Glutamatergic neuron (in vitro differentiated cells): ENCODE results near the gene TOMM5. TPM values are rescaled to one million over a fixed set of nuclear protein-coding genes. Genes with fewer than 3 reads are reported as not detected.

Experiments
- DNase-seq: peaks from one replicate; pipeline ENCODE4 v3.0.0; 2022
- H3K27ac Mint-ChIP-seq: one replicate; pipeline ENCODE4 v1.8.0; 2020; ENCODE audit warnings: mild to moderate bottlenecking, mixed read lengths, inconsistent platforms; ENCODE audit not compliant: unreplicated experiment
- H3K27me3 Mint-ChIP-seq: one replicate; pipeline ENCODE4 v1.8.0; 2020; ENCODE audit warnings: mild to moderate bottlenecking, moderate library complexity, mixed read lengths, inconsistent platforms; ENCODE audit not compliant: unreplicated experiment
- H3K36me3 Mint-ChIP-seq: one replicate; pipeline ENCODE4 v1.8.0; 2020; ENCODE audit warnings: mild to moderate bottlenecking, mixed read lengths, inconsistent platforms; ENCODE audit not compliant: unreplicated experiment
- H3K4me1 Mint-ChIP-seq: one replicate; pipeline ENCODE4 v1.8.0; 2020; ENCODE audit warnings: mild to moderate bottlenecking, low read depth, mixed read lengths, inconsistent platforms; ENCODE audit not compliant: unreplicated experiment
- H3K4me3 Mint-ChIP-seq: one replicate; pipeline ENCODE4 v1.8.0; 2020; ENCODE audit warnings: mild to moderate bottlenecking, mixed read lengths, inconsistent platforms; ENCODE audit not compliant: unreplicated experiment
- H3K9me3 Mint-ChIP-seq: one replicate; pipeline ENCODE4 v1.8.0; 2020; ENCODE audit warnings: mild to moderate bottlenecking, moderate library complexity, mixed read lengths, inconsistent platforms; ENCODE audit not compliant: unreplicated experiment
- CTCF ChIP-seq: fragments of 200-600 bp; sonication (generic); IDR thresholded peaks from one replicate; pipeline ENCODE4 v1.5.0; 2021; ENCODE audit not compliant: partially characterized antibody, unreplicated experiment
- total RNA-seq: library from RNA; stranded (reverse); fragmentation: NEBNext Ultra II Directional; extraction: Animal tissue kit (Norgen Biotek cat#: 25700); gene quantifications from one replicate; pipeline ENCODE4 v1.2.1, GENCODE V29; 2021; ENCODE audit not compliant: unreplicated experiment

The TOMM5 gene
- total RNA-seq, 1 donor from 2014 or later = 52.4 TPM

GRCh38 chr9:37575921-37576721 is 16.3 kb downstream of the TOMM5 start, which contains the start of gene FBXO10:
FBXO10 (minus strand) TSS chr9:37576380; CDS start chr9:37541768, 34,612 bp downstream.
- Mint-ChIP-seq H3K4me1 (peaks cover 47% of the 10 kb centered on the region), H3K9me3 (peaks cover 17% of the 10 kb centered on the region), H3K4me3 (peak within 1 kb of the TSS; percentile 93), H3K36me3 (no peaks in the 10 kb centered on the region), H3K27ac (peak within 1 kb of the TSS; percentile 98), H3K27me3 (peaks cover 6% of the 10 kb centered on the region)
- peak; percentile 92 for DNase-seq
- no peak for TF ChIP-seq CTCF

- H3K9me3 Mint-ChIP-seq = peaks cover 17% of the 10 kb centered on the region
- H3K4me1 Mint-ChIP-seq = peaks cover 47% of the 10 kb centered on the region
These were observed 16.9 kb downstream of the TOMM5 start for GRCh38 chr9:37575511-37575914.

GRCh38 chr9:37575001-37575400 is 17.4 kb downstream of the TOMM5 start:
- peak overlapping the region; percentile 93 for H3K4me3 Mint-ChIP-seq
- H3K4me1 Mint-ChIP-seq = peaks cover 47% of the 10 kb centered on the region
- H3K27me3 Mint-ChIP-seq = peaks cover 6% of the 10 kb centered on the region
- no peak for DNase-seq
- peaks cover 17% of the 10 kb centered on the region for H3K9me3 Mint-ChIP-seq
- no peak for TF ChIP-seq CTCF
- H3K36me3 Mint-ChIP-seq = no peaks in the 10 kb centered on the region
- H3K27ac Mint-ChIP-seq = peak overlapping the region; percentile 97

More at GRCh38 chr9:37575511-37575914, 16.9 kb downstream of the TOMM5 start:
- Mint-ChIP-seq H3K27ac (peak overlapping the region; percentile 97), H3K36me3 (no peaks in the 10 kb centered on the region), H3K4me3 (peak overlapping the region; percentile 93), H3K27me3 (peaks cover 6% of the 10 kb centered on the region)
- DNase-seq = no peak
- TF ChIP-seq CTCF = no peak

- peaks cover 17% of the 10 kb centered on the region for H3K9me3 Mint-ChIP-seq
- peak overlapping the region; percentile 97 for H3K27ac Mint-ChIP-seq
- H3K4me3 Mint-ChIP-seq = peak overlapping the region; percentile 93
- no peaks in the 10 kb centered on the region for H3K36me3 Mint-ChIP-seq
- no peak for DNase-seq
- TF ChIP-seq CTCF = no peak
- H3K4me1 Mint-ChIP-seq = peaks cover 47% of the 10 kb centered on the region
- peaks cover 6% of the 10 kb centered on the region for H3K27me3 Mint-ChIP-seq
These were observed 18.1 kb downstream of the TOMM5 start for GRCh38 chr9:37574241-37574721.

- H3K36me3 Mint-ChIP-seq = no peaks in the 10 kb centered on the region
- H3K4me1 Mint-ChIP-seq = peaks cover 34% of the 10 kb centered on the region
- no peak for DNase-seq
- H3K4me3 Mint-ChIP-seq = peak overlapping the region; percentile 40
- peak overlapping the region; percentile 36 for H3K27ac Mint-ChIP-seq
- H3K27me3 Mint-ChIP-seq = peaks cover 5% of the 10 kb centered on the region
- peaks cover 12% of the 10 kb centered on the region for H3K9me3 Mint-ChIP-seq
- no peak for TF ChIP-seq CTCF
These were observed 21.1 kb downstream of the TOMM5 start for GRCh38 chr9:37571282-37571681.
